ENCODE results near the gene CCPG1. TPM values are rescaled to one million over a fixed set of nuclear protein-coding genes. Genes with fewer than 3 reads are reported as not detected.
"Not testable (repeated sequence)": the region's sequence is repeated elsewhere in the genome, so short reads cannot be mapped to it uniquely, and the experiment has no call there.

The CCPG1 gene
- total RNA-seq, 1 donor from 2014 or later = 31.2 TPM

GRCh38 chr15:55434989-55435825 is 27.0 kb upstream of the CCPG1 start:
- peak; percentile 64 for TF ChIP-seq CTCF (IDR thresholded peaks at IDR 0.05; ENCODE audit: unreplicated experiment)
- H3K4me3 Mint-ChIP-seq (ENCODE audit: low read depth) = no peak overlapping the region
- no peaks in the 10 kb centered on the region for H3K9me3 Mint-ChIP-seq (ENCODE audit: low read depth)
- H3K36me3 Mint-ChIP-seq (ENCODE audit: insufficient read depth) = peaks cover 8% of the 10 kb centered on the region
- no peaks in the 10 kb centered on the region for H3K27me3 Mint-ChIP-seq
- no peak overlapping the region for H3K27ac Mint-ChIP-seq
- no peaks in the 10 kb centered on the region for H3K4me1 Mint-ChIP-seq (ENCODE audit: low read depth)
- DNase-seq (ENCODE audit: low spot score, unreplicated experiment) = no peak

- TF ChIP-seq CTCF (IDR thresholded peaks at IDR 0.05; ENCODE audit: unreplicated experiment) = no peak
- no peaks in the 10 kb centered on the region for H3K4me1 Mint-ChIP-seq (ENCODE audit: low read depth)
- no peak for DNase-seq (ENCODE audit: low spot score, unreplicated experiment)
- no peaks in the 10 kb centered on the region for H3K27me3 Mint-ChIP-seq
- peaks cover 7% of the 10 kb centered on the region for H3K36me3 Mint-ChIP-seq (ENCODE audit: insufficient read depth)
- H3K9me3 Mint-ChIP-seq (ENCODE audit: low read depth) = no peaks in the 10 kb centered on the region
- no peak overlapping the region for H3K4me3 Mint-ChIP-seq (ENCODE audit: low read depth)
- H3K27ac Mint-ChIP-seq = no peak overlapping the region
Observed at GRCh38 chr15:55422089-55422488, 13.9 kb upstream of the CCPG1 start.

- no peak overlapping the region for H3K27ac Mint-ChIP-seq
- no peaks in the 10 kb centered on the region for H3K9me3 Mint-ChIP-seq (ENCODE audit: low read depth)
- H3K27me3 Mint-ChIP-seq = no peaks in the 10 kb centered on the region
- H3K4me3 Mint-ChIP-seq (ENCODE audit: low read depth) = no peak overlapping the region
- peaks cover 4% of the 10 kb centered on the region for H3K36me3 Mint-ChIP-seq (ENCODE audit: insufficient read depth)
- H3K4me1 Mint-ChIP-seq (ENCODE audit: low read depth) = no peaks in the 10 kb centered on the region
- no peak for TF ChIP-seq CTCF (IDR thresholded peaks at IDR 0.05; ENCODE audit: unreplicated experiment)
- DNase-seq (ENCODE audit: low spot score, unreplicated experiment) = no peak
Observed at GRCh38 chr15:55420171-55420866, 12.2 kb upstream of the CCPG1 start.

DNA sequence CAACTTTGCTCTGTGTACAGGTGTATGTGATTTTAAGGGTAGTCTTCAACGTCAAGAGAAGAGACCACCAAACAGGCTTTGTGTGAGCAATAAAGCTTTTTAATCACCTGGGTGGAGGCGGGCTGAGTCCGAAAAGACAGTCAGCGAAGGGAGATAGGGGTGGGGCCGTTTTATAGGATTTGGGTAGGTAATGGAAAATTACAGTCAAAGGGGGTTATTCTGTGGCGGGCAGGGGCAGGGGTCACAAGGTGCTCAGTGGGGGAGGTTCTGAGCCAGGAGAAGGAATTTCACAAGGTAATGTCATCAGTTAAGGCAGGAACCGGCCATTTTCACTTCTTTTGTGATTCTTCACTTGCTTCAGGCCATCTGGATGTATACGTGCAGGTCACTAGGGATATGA is 9.5 kb upstream of the CCPG1 start:
- H3K27ac Mint-ChIP-seq; DNase-seq (ENCODE audit: low spot score, unreplicated experiment); H3K9me3 Mint-ChIP-seq (ENCODE audit: low read depth); H3K4me3 Mint-ChIP-seq (ENCODE audit: low read depth); H3K36me3 Mint-ChIP-seq (ENCODE audit: insufficient read depth); H3K4me1 Mint-ChIP-seq (ENCODE audit: low read depth); H3K27me3 Mint-ChIP-seq: not testable (repeated sequence)

DNA sequence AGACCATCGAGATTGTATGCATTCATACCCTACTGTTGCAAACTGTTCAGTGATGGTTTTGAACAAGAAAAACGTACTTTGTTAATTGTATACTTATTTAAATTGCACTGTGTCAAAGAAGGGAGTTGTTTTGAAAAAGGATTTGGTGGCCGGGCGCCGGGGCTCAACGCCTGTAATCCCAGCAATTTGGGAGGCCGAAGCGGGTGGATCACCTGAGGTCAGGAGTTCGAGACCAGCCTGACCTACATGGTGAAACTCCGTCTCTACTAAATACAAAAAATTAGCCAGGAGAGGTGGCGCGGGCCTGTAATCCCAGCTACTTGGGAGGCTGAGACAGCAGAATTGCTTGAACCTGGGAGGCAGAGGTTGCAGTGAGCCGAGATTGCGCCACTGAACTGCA is 817 bp upstream of the CCPG1 start:
- not testable (repeated sequence) for DNase-seq (ENCODE audit: low spot score, unreplicated experiment); H3K27me3 Mint-ChIP-seq; H3K9me3 Mint-ChIP-seq (ENCODE audit: low read depth); H3K4me1 Mint-ChIP-seq (ENCODE audit: low read depth); H3K36me3 Mint-ChIP-seq (ENCODE audit: insufficient read depth)
- peak overlapping the region; percentile 98 for H3K27ac Mint-ChIP-seq
- peak overlapping the region; percentile 98 for H3K4me3 Mint-ChIP-seq (ENCODE audit: low read depth)

- Mint-ChIP-seq H3K27me3 (no peaks in the 10 kb centered on the region), H3K9me3 (ENCODE audit: low read depth) (no peaks in the 10 kb centered on the region), H3K36me3 (ENCODE audit: insufficient read depth) (no peaks in the 10 kb centered on the region), H3K4me1 (ENCODE audit: low read depth) (peaks cover 18% of the 10 kb centered on the region), H3K4me3 (ENCODE audit: low read depth) (peak overlapping the region; percentile 98), H3K27ac (peak overlapping the region; percentile 97)
- no peak for DNase-seq (ENCODE audit: low spot score, unreplicated experiment)
- TF ChIP-seq CTCF (IDR thresholded peaks at IDR 0.05; ENCODE audit: unreplicated experiment) = no peak
Observed at GRCh38 chr15:55407498-55408011, 604 bp downstream of the CCPG1 start.

All from progenitor cell of endocrine pancreas (in vitro differentiated cells).